ENCODE data around the gene SEPTIN11.

- TF ChIP-seq CTCF (IDR thresholded peaks at IDR 0.05) (no peak), POLR2A (IDR thresholded peaks at IDR 0.05) (no peak)
These were observed 44.8 kb upstream of the SEPTIN11 start for GRCh38 chr4:76904646-76905190.
